ENCODE measurements around the gene ALK. TPM values are rescaled to one million over a fixed set of nuclear protein-coding genes. Genes with fewer than 3 reads are reported as not detected.

Gene ALK
- total RNA-seq, 1 experiment from 2014 or later: not detected

DNA sequence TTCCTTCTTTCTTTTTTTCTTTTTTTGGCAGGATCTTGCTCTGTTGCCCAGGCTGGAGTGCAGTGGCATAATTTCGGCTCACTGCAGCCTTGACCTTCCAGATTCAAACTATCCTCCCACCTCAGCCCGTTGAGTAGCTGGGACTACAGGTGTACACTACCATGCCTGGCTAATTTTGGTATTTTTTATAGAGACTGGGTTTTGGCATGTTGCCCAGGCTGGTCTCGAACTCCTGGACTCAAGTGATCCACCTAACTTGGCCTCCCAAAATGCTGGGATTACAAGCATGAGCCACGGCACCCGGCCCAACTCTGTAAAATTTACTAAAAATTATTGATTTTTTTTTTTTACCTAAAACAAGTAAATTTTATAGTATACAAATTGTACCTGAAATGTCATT, 360.8 kb downstream of the ALK start:
- Mint-ChIP-seq H3K36me3 (ENCODE audit: insufficient read depth in 1 of 3, low read depth in 3 of 3) (no peaks in the 10 kb centered on the region; a peak in 1 of 7 replicates), H3K27ac (no peak overlapping the region), H3K4me3 (no peak overlapping the region), H3K4me1 (no peaks in the 10 kb centered on the region), H3K9me3 (no peaks in the 10 kb centered on the region; a peak in 1 of 5 replicates), H3K27me3 (ENCODE audit: low read depth) (no peaks in the 10 kb centered on the region; the same call in 1 of the 2 replicates)
- no peak overlapping the region for H4K8ac ChIP-seq (replicated peaks; ENCODE audit: insufficient read length, low read depth, low read length)
- no peaks in the 10 kb centered on the region for H3K9me3 ChIP-seq (ENCODE audit: control insufficient read depth, low read depth, low read length)
- H3K4ac ChIP-seq (ENCODE audit: low read depth, low read length): no peak overlapping the region
- no peak overlapping the region for H4K91ac ChIP-seq (ENCODE audit: insufficient read length, low read depth, low read length)
- H2BK20ac ChIP-seq (ENCODE audit: low read depth, low read length, poor library complexity, severe bottlenecking): no peak overlapping the region
- H3K23ac ChIP-seq (ENCODE audit: insufficient read length, low read depth, low read length): no peak overlapping the region
- H3K23me2 ChIP-seq (ENCODE audit: insufficient read length, low read depth, low read length, poor library complexity, severe bottlenecking): no peaks in the 10 kb centered on the region
- no peak overlapping the region for H3K14ac ChIP-seq (ENCODE audit: insufficient read depth, low read length)
- H3K79me1 ChIP-seq (ENCODE audit: insufficient read depth, low read depth, low read length, poor library complexity, severe bottlenecking): no peaks in the 10 kb centered on the region
- H2AK5ac ChIP-seq (ENCODE audit: insufficient read length, low read length): no peak overlapping the region
- H2BK12ac ChIP-seq (ENCODE audit: insufficient read length, low read depth, low read length): no peak overlapping the region
- no peak overlapping the region for H3K9ac ChIP-seq (ENCODE audit: extremely low read depth, insufficient read length, low read length)
- no peaks in the 10 kb centered on the region for H3K27me3 ChIP-seq (ENCODE audit: insufficient read depth, low read length)
- no peak overlapping the region for H3K18ac ChIP-seq (ENCODE audit: insufficient read length, low read depth, low read length)
- no peak overlapping the region for H3K4me2 ChIP-seq (ENCODE audit: insufficient read depth, insufficient read length, low read length)
- H4K20me1 ChIP-seq (ENCODE audit: control insufficient read depth, insufficient read depth, insufficient read length): no peaks in the 10 kb centered on the region
- H3K56ac ChIP-seq (ENCODE audit: insufficient read length, low read depth, low read length): no peak overlapping the region
- H2BK120ac ChIP-seq (ENCODE audit: low read depth, low read length, poor library complexity, severe bottlenecking): no peak overlapping the region
- TF ChIP-seq, protein P1, sequence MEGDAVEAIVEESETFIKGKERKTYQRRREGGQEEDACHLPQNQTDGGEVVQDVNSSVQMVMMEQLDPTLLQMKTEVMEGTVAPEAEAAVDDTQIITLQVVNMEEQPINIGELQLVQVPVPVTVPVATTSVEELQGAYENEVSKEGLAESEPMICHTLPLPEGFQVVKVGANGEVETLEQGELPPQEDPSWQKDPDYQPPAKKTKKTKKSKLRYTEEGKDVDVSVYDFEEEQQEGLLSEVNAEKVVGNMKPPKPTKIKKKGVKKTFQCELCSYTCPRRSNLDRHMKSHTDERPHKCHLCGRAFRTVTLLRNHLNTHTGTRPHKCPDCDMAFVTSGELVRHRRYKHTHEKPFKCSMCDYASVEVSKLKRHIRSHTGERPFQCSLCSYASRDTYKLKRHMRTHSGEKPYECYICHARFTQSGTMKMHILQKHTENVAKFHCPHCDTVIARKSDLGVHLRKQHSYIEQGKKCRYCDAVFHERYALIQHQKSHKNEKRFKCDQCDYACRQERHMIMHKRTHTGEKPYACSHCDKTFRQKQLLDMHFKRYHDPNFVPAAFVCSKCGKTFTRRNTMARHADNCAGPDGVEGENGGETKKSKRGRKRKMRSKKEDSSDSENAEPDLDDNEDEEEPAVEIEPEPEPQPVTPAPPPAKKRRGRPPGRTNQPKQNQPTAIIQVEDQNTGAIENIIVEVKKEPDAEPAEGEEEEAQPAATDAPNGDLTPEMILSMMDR (conservative IDR thresholded peaks at IDR 0.05): no peak
- H3K79me2 ChIP-seq (ENCODE audit: insufficient read depth, low read length): no peaks in the 10 kb centered on the region
- H2AFZ ChIP-seq (ENCODE audit: low read length): no peak overlapping the region
- H3K4me1 ChIP-seq (ENCODE audit: insufficient read depth, low read length): no peaks in the 10 kb centered on the region
- no peak overlapping the region for H3T11ph ChIP-seq (ENCODE audit: low read length)
- no CpG with 5 or more reads among the region's 5 CpGs for WGBS (ENCODE audit: extremely low coverage, insufficient read length, low lambda C conversion rate)
- no peak overlapping the region for H2BK5ac ChIP-seq (ENCODE audit: insufficient read length, low read length)
- H2BK15ac ChIP-seq (ENCODE audit: low read depth, low read length): no peak overlapping the region
- DNase-seq: no peak
- no peak overlapping the region for H4K5ac ChIP-seq (ENCODE audit: insufficient read length, low read depth, low read length)
- H3K27ac ChIP-seq (ENCODE audit: insufficient read length, low read depth, low read length): no peak overlapping the region
